ENCODE data around the gene DERL3.

GRCh38 chr22:23834793-23835483, 3.9 kb downstream of the DERL3 start:
- TF ChIP-seq REST (IDR thresholded peaks at IDR 0.05; ENCODE audit: unreplicated experiment), result no peak
- TF ChIP-seq CTCF (conservative IDR thresholded peaks at IDR 0.05; ENCODE audit: low read depth in 2 of 2), result no peak
- no peak for TF ChIP-seq POLR2AphosphoS5 (IDR thresholded peaks at IDR 0.05; ENCODE audit: low read depth)
- no peak for TF ChIP-seq EZH2 (IDR thresholded peaks at IDR 0.05; ENCODE audit: low read depth, unreplicated experiment)
- no peak for TF ChIP-seq CREB1 (CRISPR knock-in tag; IDR thresholded peaks at IDR 0.05; ENCODE audit: low read depth)

All from GM23338 (cell line).